ENCODE results near the gene SURF1. TPM values are rescaled to one million over a fixed set of nuclear protein-coding genes. Genes with fewer than 3 reads are reported as not detected.

The SURF1 gene
- total RNA-seq, 1 donor from 2014 or later = 58.7 TPM

- intact Hi-C loops (cut with DNase I) = loop anchor here (1.0 to 2.0 kb wide), 2 partner anchors 14 to 27 kb away; partner anchors contain the start of genes STKLD1 and SURF4
- DNase-seq (ENCODE audit: low spot score) = no peak
Observed at GRCh38 chr9:133348718-133349573, 7.3 kb downstream of the SURF1 start.

- intact Hi-C loops (cut with DNase I) = loop anchor here (1.0 to 2.0 kb wide), 2 partner anchors 13 to 28 kb away; partner anchors contain the start of genes STKLD1 and SURF4
- DNase-seq (ENCODE audit: low spot score) = peak; percentile 96
Observed at GRCh38 chr9:133347985-133348717, 8.1 kb downstream of the SURF1 start, which contains the start of the genes MED22 and RPL7A. Gene MED22, minus strand, starts transcription at chr9:133348131. Its CDS starts 1,469 bp downstream, at chr9:133346662. Gene RPL7A, plus strand, starts transcription at chr9:133348218. Its CDS starts 26 bp downstream, at chr9:133348244.

- intact Hi-C loops (cut with DNase I) = no loop called here
Observed at GRCh38 chr9:133347515-133347984, 8.7 kb downstream of the SURF1 start.

GRCh38 chr9:133346021-133346785, 10.1 kb downstream of the SURF1 start:
- no peak for DNase-seq (ENCODE audit: low spot score)
- intact Hi-C loops (cut with DNase I) = no loop called here

More at GRCh38 chr9:133347515-133347984, 8.7 kb downstream of the SURF1 start:
- no peak for DNase-seq (ENCODE audit: low spot score)

- intact Hi-C loops (cut with DNase I) = no loop called here
- DNase-seq (ENCODE audit: low spot score) = no peak
Observed at GRCh38 chr9:133345596-133345995, 10.7 kb downstream of the SURF1 start.

- intact Hi-C loops (cut with DNase I) = no loop called here
- DNase-seq (ENCODE audit: low spot score) = no peak
Observed at GRCh38 chr9:133344979-133345378, 11.3 kb downstream of the SURF1 start.

- no peak for DNase-seq (ENCODE audit: low spot score)
- intact Hi-C loops (cut with DNase I) = no loop called here
Observed at GRCh38 chr9:133344071-133344470, 12.2 kb downstream of the SURF1 start.

- no peak for DNase-seq (ENCODE audit: low spot score)
- intact Hi-C loops (cut with DNase I) = no loop called here
Observed at GRCh38 chr9:133342570-133342969, 13.7 kb downstream of the SURF1 start.

GRCh38 chr9:133342069-133342406, 14.2 kb downstream of the SURF1 start:
- DNase-seq (ENCODE audit: low spot score) = no peak
- intact Hi-C loops (cut with DNase I) = no loop called here

GRCh38 chr9:133341369-133342068, 14.8 kb downstream of the SURF1 start:
- intact Hi-C loops (cut with DNase I) = no loop called here
- peak; percentile 93 for DNase-seq (ENCODE audit: low spot score)

GRCh38 chr9:133340916-133341315, 15.4 kb downstream of the SURF1 start:
- DNase-seq (ENCODE audit: low spot score) = no peak
- intact Hi-C loops (cut with DNase I) = no loop called here

- intact Hi-C loops (cut with DNase I) = no loop called here
- DNase-seq (ENCODE audit: low spot score) = no peak
Observed at GRCh38 chr9:133340256-133340655, 16.0 kb downstream of the SURF1 start.

GRCh38 chr9:133339641-133340040, 16.6 kb downstream of the SURF1 start:
- no peak for DNase-seq (ENCODE audit: low spot score)
- intact Hi-C loops (cut with DNase I) = loop anchor here (5.0 kb wide), 1 partner anchor 78 kb away; the partner anchor contains the start of gene REXO4

GRCh38 chr9:133335924-133336811, 20.1 kb downstream of the SURF1 start, which contains the start of gene SURF6:
Gene SURF6, minus strand, starts transcription at chr9:133336188. Its CDS starts 56 bp downstream, at chr9:133336132.
- intact Hi-C loops (cut with DNase I) = loop anchor here (1.0 to 5.0 kb wide), 3 partner anchors 13 to 81 kb away; partner anchors contain the start of genes MED22, REXO4, RPL7A and STKLD1

GRCh38 chr9:133334888-133335287, 21.4 kb downstream of the SURF1 start:
- intact Hi-C loops (cut with DNase I) = loop anchor here (2.0 to 5.0 kb wide), 3 partner anchors 14 to 148 kb away; partner anchors contain the start of genes MED22, REXO4 and RPL7A
- peak; percentile 9 for DNase-seq (ENCODE audit: low spot score)

More at GRCh38 chr9:133335924-133336811, 20.1 kb downstream of the SURF1 start, which contains the start of gene SURF6:
- DNase-seq (ENCODE audit: low spot score) = peak; percentile 95

- intact Hi-C loops (cut with DNase I) = loop anchor here (2.0 to 5.0 kb wide), 2 partner anchors 15 to 147 kb away; partner anchors contain the start of genes MED22 and RPL7A
- peak; percentile 49 for DNase-seq (ENCODE audit: low spot score)
Observed at GRCh38 chr9:133334161-133334560, 22.1 kb downstream of the SURF1 start.

- intact Hi-C loops (cut with DNase I) = loop anchor here (5.0 kb wide), 1 partner anchor 146 kb away; no protein-coding TSS in a partner anchor
- peak; percentile 27 for DNase-seq (ENCODE audit: low spot score)
Observed at GRCh38 chr9:133333566-133333965, 22.7 kb downstream of the SURF1 start.

Data from cardiac septum (tissue), 1 donor.